Chondrocyte (in vitro differentiated cells): Measurements from ENCODE around the gene ZNF513. TPM values are rescaled to one million over a fixed set of nuclear protein-coding genes. Genes with fewer than 3 reads are reported as not detected.
A peak's percentile ranks its signal among the peaks of the same experiment; 100 is the strongest.

Source experiments
- DNase-seq: peaks from one replicate; pipeline ENCODE4 v3.0.0; 2021; ENCODE audit warnings: mixed read lengths, low spot score
- H3K27ac Mint-ChIP-seq: one replicate; pipeline ENCODE4 v1.8.0; 2021; ENCODE audit warnings: mild to moderate bottlenecking, moderate library complexity, mixed read lengths; ENCODE audit not compliant: unreplicated experiment
- H3K27me3 Mint-ChIP-seq: 2 replicates; pipeline ENCODE4 v1.8.0; 2021; ENCODE audit warnings: low read depth, mixed read lengths
- H3K36me3 Mint-ChIP-seq: 2 replicates; pipeline ENCODE4 v1.8.0; 2021; ENCODE audit warnings: low read depth, mixed read lengths
- H3K4me1 Mint-ChIP-seq: 2 replicates; pipeline ENCODE4 v1.8.0; 2021; ENCODE audit warnings: low read depth, mild to moderate bottlenecking, mixed read lengths
- H3K4me3 Mint-ChIP-seq: one replicate; pipeline ENCODE4 v1.8.0; 2021; ENCODE audit warnings: mild to moderate bottlenecking, moderate library complexity, mixed read lengths; ENCODE audit not compliant: unreplicated experiment
- H3K9me3 Mint-ChIP-seq: 2 replicates; pipeline ENCODE4 v1.8.0; 2021; ENCODE audit warnings: low read depth, mixed read lengths
- CTCF ChIP-seq: fragments of 200-600 bp; sonication (generic); IDR thresholded peaks from 2 replicates; pipeline ENCODE4 v1.5.0; 2021; ENCODE audit warnings: antibody characterized with exemption, mild to moderate bottlenecking, moderate library complexity
- total RNA-seq: library from RNA; stranded (reverse); gene quantifications from 3 replicates; pipeline ENCODE4 v1.2.1, GENCODE V29; 2021

The ZNF513 gene
- total RNA-seq, 1 donor from 2014 or later, result 15.3 TPM

- Mint-ChIP-seq H3K4me1 (peaks cover 44% of the 10 kb centered on the region), H3K36me3 (peaks cover 27% of the 10 kb centered on the region), H3K9me3 (no peaks in the 10 kb centered on the region), H3K27me3 (no peaks in the 10 kb centered on the region), H3K4me3 (no peak overlapping the region), H3K27ac (peak overlapping the region; percentile 55)
- no peak for DNase-seq
- no peak for TF ChIP-seq CTCF
These were observed 3.5 kb downstream of the ZNF513 start for GRCh38 chr2:27376866-27377617.

DNA sequence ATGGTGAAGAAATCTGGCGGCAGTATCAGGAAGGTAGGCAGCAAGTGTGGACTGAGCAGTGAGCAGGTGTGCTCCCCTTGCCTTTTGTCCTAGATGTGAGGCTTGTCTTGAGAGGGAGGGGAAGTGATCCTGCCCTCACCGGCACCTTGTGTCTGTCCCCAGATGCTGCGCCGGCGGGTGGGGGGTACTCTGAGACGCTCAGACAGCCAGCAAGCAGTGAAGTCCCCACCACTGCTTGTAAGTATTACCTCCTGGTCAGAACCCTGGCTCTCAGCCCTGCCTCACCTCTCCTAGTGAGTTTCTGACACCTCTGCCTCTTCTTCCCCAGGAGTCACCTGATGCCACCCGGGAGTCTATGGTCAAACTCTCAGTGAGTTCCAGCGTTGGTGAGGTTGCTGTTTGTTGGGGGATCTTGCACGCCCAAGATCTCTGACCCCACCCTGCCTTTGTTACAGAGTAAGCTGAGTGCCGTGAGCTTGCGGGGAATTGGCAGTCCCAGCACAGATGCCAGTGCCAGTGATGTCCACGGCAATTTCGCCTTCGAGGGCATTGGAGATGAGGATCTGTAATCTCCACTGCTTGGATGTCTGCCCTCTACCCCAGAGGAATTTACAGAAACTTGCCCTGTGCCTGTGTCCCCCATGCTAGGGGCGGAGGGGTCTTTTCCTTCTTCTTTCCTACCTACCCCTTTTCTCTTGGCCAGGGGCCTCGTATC is 4.2 kb downstream of the ZNF513 start:
- Mint-ChIP-seq H3K4me3 (no peak overlapping the region), H3K9me3 (no peaks in the 10 kb centered on the region), H3K36me3 (peaks cover 27% of the 10 kb centered on the region), H3K4me1 (peaks cover 47% of the 10 kb centered on the region), H3K27ac (no peak overlapping the region), H3K27me3 (no peaks in the 10 kb centered on the region)
- no peak for TF ChIP-seq CTCF
- no peak for DNase-seq

DNA sequence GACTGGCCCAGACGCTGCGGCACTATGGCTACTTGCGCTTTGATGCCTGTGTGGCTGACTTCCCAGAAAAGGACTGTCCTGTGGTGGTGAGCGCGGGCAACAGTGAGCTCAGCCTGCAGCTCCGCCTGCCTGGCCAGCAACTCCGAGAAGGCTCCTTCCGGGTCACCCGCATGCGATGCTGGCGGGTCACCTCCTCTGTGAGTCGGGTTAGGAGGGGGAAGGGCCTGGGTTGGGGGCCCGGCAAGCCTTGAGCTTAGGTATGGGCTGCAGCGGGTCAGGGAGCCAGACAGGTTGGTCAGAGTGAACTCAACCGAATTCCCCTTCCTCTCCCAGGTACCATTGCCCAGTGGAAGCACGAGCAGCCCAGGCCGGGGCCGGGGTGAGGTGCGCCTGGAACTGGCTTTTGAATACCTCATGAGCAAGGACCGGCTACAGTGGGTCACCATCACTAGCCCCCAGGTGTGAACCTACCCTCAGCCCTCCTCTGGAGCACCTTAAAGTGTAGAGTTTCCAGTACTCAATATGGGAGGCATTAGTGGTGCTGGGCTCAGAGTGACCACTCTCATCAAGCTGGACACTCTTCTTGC is 4.9 kb downstream of the ZNF513 start:
- no peak for DNase-seq
- Mint-ChIP-seq H3K4me1 (peaks cover 41% of the 10 kb centered on the region), H3K27me3 (no peaks in the 10 kb centered on the region), H3K36me3 (peaks cover 24% of the 10 kb centered on the region), H3K9me3 (no peaks in the 10 kb centered on the region), H3K27ac (no peak overlapping the region), H3K4me3 (no peak overlapping the region)
- TF ChIP-seq CTCF, result no peak

DNA sequence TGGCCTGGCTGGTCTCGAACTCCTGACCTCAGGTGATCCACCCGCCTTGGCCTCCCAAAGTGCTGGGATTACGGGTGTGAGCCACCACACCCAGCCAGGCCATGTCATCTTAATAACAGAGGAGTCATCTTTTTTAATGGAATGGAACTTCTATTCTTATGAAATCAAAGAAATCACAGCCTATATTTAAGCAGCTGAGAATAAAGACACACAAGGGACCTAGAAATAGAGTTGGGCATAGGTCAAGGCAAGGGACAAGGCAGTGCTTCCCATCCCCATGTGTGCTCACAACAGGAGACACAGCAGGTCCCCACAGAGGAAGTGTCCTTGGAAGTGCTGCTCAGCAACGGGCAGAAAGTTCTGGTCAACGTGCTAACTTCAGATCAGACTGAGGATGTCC is 7.0 kb downstream of the ZNF513 start:
- no peaks in the 10 kb centered on the region for H3K27me3 Mint-ChIP-seq
- peak overlapping the region; percentile 8 for H3K27ac Mint-ChIP-seq
- TF ChIP-seq CTCF, result no peak
- H3K36me3 Mint-ChIP-seq, result peaks cover 26% of the 10 kb centered on the region
- H3K4me3 Mint-ChIP-seq, result no peak overlapping the region
- peaks cover 39% of the 10 kb centered on the region for H3K4me1 Mint-ChIP-seq
- no peak for DNase-seq
- H3K9me3 Mint-ChIP-seq, result no peaks in the 10 kb centered on the region

DNA sequence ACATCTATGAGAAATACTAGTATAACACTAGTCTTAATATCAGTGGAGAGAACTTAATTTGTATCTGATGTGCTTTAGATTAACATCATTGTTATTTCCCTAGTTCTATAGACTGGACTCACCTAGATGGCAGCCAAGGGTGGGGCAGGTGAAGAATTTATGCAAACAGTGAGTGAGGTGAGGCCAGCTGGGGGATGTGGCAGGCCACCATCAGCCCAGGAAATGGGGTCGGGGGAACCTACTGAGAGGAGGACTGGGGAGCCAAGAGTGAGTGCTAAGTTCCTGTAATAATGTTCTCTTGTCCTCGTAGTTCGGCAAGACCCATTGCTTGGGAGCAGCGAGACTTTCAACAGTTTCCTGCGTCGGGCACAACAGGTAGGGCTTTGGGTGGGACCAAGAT is 7.6 kb downstream of the ZNF513 start:
- TF ChIP-seq CTCF, result no peak
- DNase-seq, result no peak
- Mint-ChIP-seq H3K4me3 (no peak overlapping the region), H3K27ac (peak overlapping the region; percentile 45), H3K36me3 (peaks cover 26% of the 10 kb centered on the region), H3K27me3 (no peaks in the 10 kb centered on the region), H3K4me1 (peaks cover 35% of the 10 kb centered on the region), H3K9me3 (no peaks in the 10 kb centered on the region)
